GM12878 (cell line): ENCODE measurements around the gene CCNA2.

Experiments
- NBN ChIP-seq: fragments of 450-650 bp; IDR thresholded peaks from 2 replicates; pipeline ENCODE4 v1.6.1; 2016
- RB1 ChIP-seq: fragments of 450-650 bp; formaldehyde crosslinking; IDR thresholded peaks from 2 replicates; pipeline ENCODE4 v1.6.1; 2017; ENCODE audit warnings: mild to moderate bottlenecking, borderline replicate concordance
- TCF12 ChIP-seq: IDR thresholded peaks from 2 replicates; pipeline ENCODE4 v1.6.1; 2011; ENCODE audit warnings: low read depth, mild to moderate bottlenecking, low read length
- USF1 ChIP-seq: IDR thresholded peaks from 2 replicates; pipeline ENCODE4 v1.6.1; 2011; ENCODE audit warnings: borderline replicate concordance, low read depth, mild to moderate bottlenecking, moderate library complexity, mixed read lengths, low read length; ENCODE audit not compliant: insufficient read depth; ENCODE audit errors: extremely low read length

GRCh38 chr4:121819216-121819965 is 4.3 kb downstream of the CCNA2 start:
- TF ChIP-seq TCF12 (no peak), NBN (no peak), USF1 (no peak), RB1 (no peak)
